Right ventricle myocardium superior (tissue), 1 donor: ENCODE data around the gene COL5A1. TPM values are rescaled to one million over a fixed set of nuclear protein-coding genes. Genes with fewer than 3 reads are reported as not detected.

Source experiments
- ATAC-seq: fragments of 200-7000 bp; cut with Tn5 transposase; one replicate; pipeline ENCODE4 v1.9.1; 2020; ENCODE audit warnings: mild to moderate bottlenecking; ENCODE audit not compliant: poor library complexity
- DNase-seq: peaks from one replicate; pipeline ENCODE4 v3.0.0-alpha.2; 2020
- intact Hi-C: fragments of 100-400 bp; cut with DNase I; formaldehyde crosslinking; loops from one replicate; pipeline ENCODE4 v1.11.2; 2022
- total RNA-seq: library from RNA; stranded (reverse); fragmentation: NEBNext Ultra II Directional; extraction: Animal tissue kit (Norgen Biotek cat#: 25700); gene quantifications from one replicate; pipeline ENCODE4 v1.2.1, GENCODE V29; 2021
- donor health status: DM: no; HTN: yes; CAD: no; lungs with severe emphysema.

The COL5A1 gene
- total RNA-seq, 1 donor from 2014 or later = 12.7 TPM

DNA sequence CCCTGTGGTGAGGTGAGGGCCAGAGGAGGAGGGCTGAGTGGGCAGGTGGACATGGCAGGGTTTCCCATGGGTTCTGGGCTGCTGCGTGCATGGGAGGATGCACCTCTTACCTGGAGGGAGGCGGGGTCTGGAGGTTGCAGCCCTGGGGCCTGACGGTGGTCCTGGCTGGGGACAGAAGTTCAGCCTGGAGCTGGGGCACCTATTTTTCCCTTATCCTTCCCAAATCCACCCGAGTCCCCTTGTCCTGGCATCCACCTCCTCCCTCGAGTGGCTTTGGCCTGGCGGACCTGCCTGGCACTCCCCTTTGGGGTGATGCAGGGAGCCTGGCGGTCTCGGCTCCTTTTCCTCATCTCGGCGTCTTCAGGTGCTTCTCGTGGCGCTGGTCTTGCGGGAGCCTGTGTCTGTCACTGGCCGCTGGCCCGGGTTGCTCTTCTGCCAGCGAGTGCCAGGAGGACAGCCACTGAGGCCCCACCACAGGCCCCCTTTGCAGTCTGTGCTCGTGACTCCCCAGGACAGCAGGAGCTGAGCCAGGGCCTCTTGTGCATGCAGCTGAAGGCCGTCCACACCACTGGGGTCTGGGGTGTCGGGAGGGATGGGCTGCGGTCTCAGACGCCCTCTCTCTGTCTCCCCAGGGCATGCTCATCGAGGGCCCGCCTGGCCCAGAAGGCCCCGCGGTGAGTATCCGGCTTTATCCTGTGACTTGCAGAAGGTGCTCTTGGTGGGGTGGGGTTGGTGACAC is 96.4 kb downstream of the COL5A1 start:
- ATAC-seq = no peak
- intact Hi-C loops = loop anchor here (2.0 kb wide), 1 partner anchor 287 kb away; no protein-coding TSS in a partner anchor
- DNase-seq = peak; percentile 33

DNA sequence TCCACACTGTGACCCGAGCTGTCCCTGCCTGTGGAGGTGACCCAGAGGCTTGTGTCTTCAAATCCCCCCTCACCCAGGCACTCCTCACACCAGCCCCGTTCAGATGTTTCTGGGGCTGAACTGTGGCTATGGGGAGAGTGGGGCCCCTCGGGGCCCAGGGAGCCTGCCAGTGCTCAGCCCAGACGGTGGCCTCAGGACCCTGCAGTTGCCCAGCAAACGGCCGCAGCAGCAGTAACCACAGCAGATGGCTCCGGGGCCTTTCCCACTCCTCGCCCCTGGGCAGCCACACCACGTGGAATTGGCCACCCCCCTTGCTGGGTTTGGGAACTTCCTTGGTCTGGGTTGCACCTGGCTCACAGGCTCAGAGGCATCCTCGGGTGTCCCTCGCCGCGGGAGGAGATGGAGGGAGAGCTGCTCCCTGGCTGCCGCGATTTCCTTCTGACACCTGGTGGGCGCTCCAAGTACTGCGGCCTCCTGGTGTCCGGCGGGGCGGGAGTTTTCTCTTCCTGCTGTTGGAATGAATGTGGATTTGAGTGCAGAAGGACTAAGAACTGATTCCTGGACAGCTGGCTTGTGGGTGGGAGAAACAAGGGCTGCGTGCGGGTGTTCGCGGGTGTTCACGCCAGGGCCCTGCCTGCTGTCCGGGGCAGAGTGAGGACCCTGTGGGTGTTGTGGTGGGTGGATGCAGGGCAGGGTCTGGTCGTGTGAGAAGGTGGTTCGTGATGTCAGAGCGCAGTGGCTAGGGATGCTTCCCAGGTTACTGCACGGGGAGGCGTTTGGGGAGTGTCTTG is 97.5 kb downstream of the COL5A1 start:
- intact Hi-C loops = no loop called here
- DNase-seq (peak; percentile 84), ATAC-seq (peak; percentile 59)

- intact Hi-C loops = no loop called here
- DNase-seq = no peak
Measured at GRCh38 chr9:134739660-134739968, 98.0 kb downstream of the COL5A1 start.

DNA sequence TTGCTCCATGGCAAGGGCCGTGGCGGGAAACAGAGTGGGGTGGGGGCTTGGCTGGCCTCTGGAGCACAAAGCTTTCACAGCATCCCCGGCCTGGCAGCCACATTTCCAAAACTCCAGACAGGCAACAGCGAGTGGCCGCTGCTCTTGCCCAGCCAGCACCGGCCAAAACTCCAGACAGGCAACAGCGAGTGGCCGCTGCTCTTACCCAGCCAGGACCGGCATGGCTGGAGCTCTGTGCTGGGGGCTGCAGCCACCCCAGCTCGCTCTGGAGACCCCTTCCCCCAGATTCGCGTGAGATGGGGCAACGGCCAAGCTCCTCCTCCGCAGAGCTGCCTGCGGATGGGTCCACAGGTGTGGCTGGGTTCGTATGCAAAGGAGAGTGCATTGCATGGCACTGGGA is 98.5 kb downstream of the COL5A1 start:
- intact Hi-C loops = no loop called here
- ATAC-seq (no peak), DNase-seq (no peak)

More at GRCh38 chr9:134739660-134739968, 98.0 kb downstream of the COL5A1 start:
- ATAC-seq = no peak

GRCh38 chr9:134741846-134742245 is 100.2 kb downstream of the COL5A1 start:
- DNase-seq = no peak
- no peak for ATAC-seq
- intact Hi-C loops = no loop called here

- intact Hi-C loops = no loop called here
Measured at GRCh38 chr9:134742822-134743535, 101.4 kb downstream of the COL5A1 start.

DNA sequence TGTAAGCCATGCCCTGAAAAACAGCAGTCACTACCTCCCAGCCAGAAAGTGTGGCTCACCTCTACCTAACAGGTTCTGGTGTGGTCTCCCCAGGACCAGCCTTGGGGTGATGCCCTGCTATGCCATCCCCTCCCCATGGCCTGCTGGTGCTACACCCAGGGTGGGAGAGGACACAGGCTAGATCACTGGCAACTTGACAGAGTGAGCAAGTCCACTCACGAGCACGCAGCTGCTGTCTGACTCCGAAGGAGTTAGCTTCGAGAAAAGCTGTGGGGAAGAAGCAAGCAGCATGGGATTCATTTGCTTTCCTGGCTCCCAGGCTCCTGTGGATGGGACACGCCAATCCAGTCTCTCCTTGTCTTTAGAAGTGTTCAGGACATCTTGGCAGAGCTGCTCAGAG is 102.2 kb downstream of the COL5A1 start:
- ATAC-seq (no peak), DNase-seq (no peak)
- intact Hi-C loops = no loop called here

More at GRCh38 chr9:134742822-134743535, 101.4 kb downstream of the COL5A1 start:
- ATAC-seq (no peak), DNase-seq (no peak)

DNA sequence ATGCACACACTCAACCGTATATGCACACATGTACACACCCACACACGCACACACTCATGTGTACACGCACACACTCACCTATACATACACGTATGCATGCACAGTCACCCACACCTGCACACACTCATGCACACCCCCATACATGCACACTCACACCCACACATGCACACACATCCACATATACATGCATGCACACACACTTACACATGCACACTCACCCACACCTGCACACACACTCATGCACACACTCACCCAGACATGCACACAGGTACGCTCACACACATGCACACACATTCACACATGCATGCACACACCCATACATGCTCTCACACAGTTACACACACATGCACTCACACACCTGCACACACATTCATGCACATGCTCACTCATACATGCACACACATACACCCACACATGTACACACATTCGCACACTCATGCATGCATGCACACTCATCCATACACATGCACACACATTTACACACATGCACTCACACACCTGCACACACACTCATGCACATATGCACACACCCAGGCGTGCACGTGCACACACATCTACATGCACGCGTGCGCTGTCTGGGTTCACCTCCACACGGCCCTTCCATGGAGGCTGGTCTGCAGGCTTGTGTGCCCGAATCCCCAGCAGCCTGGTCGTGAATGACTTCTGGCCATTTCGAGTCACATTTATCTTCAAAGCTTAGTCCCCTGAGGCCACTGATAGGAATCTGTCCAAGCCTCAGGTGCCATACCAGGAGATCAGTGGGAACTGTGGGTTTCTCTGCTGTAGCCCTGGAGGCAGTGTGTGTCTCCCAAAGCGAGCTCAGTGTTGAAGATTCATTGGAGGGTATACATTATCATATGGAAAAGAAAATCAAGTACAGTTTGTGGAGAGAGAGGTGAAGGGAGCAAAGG is 103.0 kb downstream of the COL5A1 start:
- intact Hi-C loops = no loop called here
- no peak for ATAC-seq
- DNase-seq = no peak

DNA sequence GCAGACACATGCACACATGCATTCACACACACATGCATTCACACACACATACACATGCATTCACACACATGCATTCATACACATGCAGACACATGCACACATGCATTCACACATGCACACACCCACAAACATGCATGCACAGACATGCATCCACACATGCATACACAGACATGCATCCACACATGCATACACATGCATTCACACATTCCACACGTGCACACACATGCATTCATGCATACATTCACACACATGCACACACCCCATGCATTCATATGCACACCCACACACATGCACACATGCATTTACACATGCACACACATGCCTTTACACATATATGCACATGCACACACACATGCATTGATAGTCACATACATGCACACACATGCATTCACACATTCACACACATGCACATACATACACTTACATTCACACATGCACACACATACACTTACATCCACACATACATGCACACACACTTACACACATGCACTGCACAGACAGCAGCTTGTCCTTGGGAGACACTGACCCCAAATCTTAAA is 106.4 kb downstream of the COL5A1 start:
- intact Hi-C loops = no loop called here
- no peak for DNase-seq
- no peak for ATAC-seq

GRCh38 chr9:134748591-134748990 is 107.0 kb downstream of the COL5A1 start:
- no peak for ATAC-seq
- intact Hi-C loops = no loop called here
- DNase-seq = no peak

DNA sequence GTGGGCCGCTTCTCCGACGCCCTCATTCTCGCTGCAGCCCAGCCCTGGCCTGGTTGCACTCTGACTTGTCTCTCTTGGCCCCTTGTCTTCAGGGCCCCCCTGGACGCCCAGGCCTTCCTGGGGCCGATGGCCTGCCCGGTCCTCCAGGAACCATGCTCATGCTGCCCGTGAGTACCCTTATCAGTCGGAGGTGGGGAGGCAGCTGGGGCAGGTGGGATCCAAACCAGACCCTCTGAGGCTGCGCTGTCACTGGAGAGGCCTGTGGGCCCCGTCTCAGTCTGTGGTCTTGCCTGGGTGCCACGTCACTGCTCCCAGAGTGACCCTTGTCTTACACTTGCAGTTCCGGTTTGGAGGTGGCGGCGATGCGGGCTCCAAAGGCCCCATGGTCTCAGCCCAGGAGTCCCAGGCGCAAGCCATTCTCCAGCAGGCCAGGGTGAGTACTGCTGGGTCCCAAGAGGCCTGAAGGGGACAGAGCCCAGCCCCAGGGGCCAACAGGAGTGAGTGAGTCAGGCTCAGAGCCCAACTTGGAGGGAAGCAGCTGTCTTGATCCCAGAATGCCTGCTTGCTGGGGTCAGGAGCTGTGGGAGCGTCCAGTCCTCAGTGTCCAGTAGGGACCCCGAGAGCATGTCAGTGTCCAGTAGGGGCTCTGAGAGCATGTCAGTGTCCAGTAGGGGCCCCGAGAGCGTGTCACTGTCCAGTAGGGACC is 109.0 kb downstream of the COL5A1 start:
- no peak for DNase-seq
- no peak for ATAC-seq
- intact Hi-C loops = no loop called here

DNA sequence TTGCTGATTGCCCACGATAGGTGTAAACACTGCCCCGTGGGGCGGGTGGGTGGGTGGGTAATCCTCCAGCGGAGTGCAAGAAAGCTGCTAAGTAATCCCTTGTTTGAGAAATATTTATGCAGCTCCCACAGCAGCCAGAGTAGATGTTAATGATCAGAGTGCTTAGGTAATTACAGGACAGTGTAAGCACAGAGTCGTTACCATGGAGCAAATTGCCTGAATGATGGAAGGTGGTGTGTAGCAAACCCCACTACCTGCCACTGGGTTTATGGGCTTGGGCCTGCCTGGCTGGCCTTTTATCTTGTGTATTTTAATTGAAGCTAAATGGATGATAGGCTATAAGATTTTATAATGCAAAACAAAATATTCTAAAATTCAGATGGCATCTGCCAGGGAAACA is 110.0 kb downstream of the COL5A1 start:
- intact Hi-C loops = no loop called here
- DNase-seq (no peak), ATAC-seq (no peak)

DNA sequence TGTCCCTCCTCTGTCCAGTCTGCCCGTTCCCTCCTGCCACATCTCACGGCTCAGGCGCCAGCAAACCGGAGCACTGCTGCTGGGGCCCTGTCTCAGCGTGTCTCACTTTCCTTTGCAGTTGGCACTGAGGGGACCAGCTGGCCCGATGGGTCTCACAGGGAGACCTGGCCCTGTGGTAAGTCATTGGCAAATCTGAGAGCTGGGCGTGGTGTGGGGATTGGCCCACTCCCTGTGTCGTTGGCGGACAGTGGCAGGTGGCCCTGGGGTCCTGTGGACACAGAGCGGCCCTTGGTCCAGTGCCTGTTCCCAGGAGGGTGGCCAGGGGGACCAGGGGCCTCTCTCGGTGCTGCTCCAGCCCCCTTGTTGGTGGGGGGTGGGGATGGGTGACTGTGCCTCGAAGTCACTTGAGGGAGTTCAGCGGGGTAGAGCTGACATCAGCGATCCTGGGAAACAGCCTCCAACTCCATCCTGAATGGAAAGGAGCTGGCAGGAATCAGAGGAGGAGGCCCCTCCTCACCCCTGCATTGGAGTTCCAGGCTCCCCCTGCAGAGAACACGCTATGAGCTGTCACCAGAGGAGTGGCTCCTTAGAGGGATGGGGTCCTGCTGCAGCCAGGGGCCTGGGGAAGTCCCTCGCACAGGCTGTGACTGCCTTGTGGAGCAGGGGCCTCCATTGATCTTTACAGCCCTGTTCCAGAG is 111.0 kb downstream of the COL5A1 start:
- intact Hi-C loops = no loop called here
- ATAC-seq (no peak), DNase-seq (no peak)

DNA sequence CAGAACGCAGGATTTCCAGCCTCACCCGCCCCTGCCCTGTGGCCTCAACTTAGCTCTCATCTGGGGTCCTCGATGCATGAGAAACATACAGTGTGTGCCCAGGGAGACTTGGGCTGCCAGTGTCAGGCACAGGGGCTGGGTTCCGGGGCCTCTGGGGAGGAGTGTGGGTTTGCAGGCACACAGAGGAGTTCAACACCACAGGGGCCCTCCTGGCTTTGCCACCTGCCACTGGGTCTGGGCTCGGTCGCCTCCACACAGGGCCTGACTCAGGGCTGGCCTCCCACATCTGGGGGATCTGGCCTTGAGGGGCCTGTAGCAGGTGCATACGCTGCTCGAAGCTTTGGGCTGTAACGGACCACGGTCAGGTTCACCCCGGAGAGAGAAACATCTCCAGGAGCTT is 111.6 kb downstream of the COL5A1 start:
- no peak for ATAC-seq
- intact Hi-C loops = no loop called here
- DNase-seq = no peak

DNA sequence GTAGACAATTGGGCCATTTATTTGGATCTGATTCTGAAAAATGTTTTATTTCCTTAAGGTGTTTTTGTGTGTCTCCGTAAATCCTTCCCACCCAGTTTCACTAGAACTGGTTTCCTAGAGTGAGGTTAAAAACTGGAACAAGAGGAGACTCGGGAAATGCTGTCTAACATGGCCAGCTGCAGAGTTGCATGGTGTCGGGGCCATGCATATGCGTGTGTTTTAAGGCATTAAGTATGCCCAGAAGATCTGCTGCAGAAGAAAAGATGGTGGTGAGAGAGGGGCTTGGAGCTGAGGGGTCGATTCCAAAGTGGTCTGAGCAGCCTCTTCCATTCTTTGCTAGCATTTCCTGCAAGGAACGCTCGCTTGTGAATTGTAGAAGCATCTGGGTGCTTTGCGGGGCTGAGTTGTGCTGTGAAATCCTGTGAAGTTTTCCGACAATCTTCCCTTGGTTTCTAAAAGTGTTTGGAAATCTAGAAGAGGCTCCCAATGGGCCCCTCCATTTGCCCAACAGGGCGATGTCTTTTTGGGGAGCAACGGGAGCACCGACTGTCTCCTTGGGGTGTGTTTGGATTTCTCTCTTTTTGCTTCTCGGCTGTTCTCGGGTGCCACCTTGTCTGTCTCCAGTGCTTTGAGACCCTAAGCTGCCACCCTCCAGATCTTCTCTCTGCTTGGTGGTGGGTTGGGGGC is 113.8 kb downstream of the COL5A1 start:
- intact Hi-C loops = no loop called here
- ATAC-seq (no peak), DNase-seq (no peak)

GRCh38 chr9:134756098-134756497 is 114.5 kb downstream of the COL5A1 start:
- DNase-seq = no peak
- intact Hi-C loops = no loop called here
- no peak for ATAC-seq
